Liver (tissue), 9 donors: ENCODE measurements around the gene LNX1. TPM values are rescaled to one million over a fixed set of nuclear protein-coding genes. Genes with fewer than 3 reads are reported as not detected.

Experiments
- DNase-seq: peaks from one replicate; pipeline ENCODE4 v3.0.0-alpha.2; 2017; ENCODE audit warnings: low spot score
- H3K27ac ChIP-seq, 2 donors: one replicate each; pipeline ENCODE4 v1.7.0; 2013; ENCODE audit warnings: inconsistent platforms in 2 of 2, low read length in 2 of 2, control low read depth in 1 of 2, low read depth in 1 of 2, mild to moderate bottlenecking in 1 of 2
- H3K27me3 ChIP-seq, 4 donors: one replicate each; pipeline versions ENCODE4 v1.6.1 to v1.7.0; 2013; ENCODE audit warnings: low read length in 3 of 4, inconsistent platforms in 1 of 4, mild to moderate bottlenecking in 1 of 4, moderate library complexity in 1 of 4; ENCODE audit not compliant: control insufficient read depth in 4 of 4, insufficient read depth in 4 of 4
- H3K36me3 ChIP-seq, 4 donors: one replicate each; pipeline versions ENCODE4 v1.6.1 to v1.7.0; 2013; ENCODE audit warnings: low read length in 3 of 4, mild to moderate bottlenecking in 3 of 4, low read depth in 1 of 4, moderate library complexity in 1 of 4; ENCODE audit not compliant: control insufficient read depth in 4 of 4, insufficient read depth in 3 of 4
- H3K4me1 ChIP-seq, 4 donors: one replicate each; pipeline versions ENCODE4 v1.6.1 to v1.7.0; 2013; ENCODE audit warnings: low read length in 3 of 4, mild to moderate bottlenecking in 3 of 4, moderate library complexity in 1 of 4; ENCODE audit not compliant: control insufficient read depth in 4 of 4, insufficient read depth in 4 of 4
- H3K4me3 ChIP-seq, 3 donors: one replicate each; pipeline versions ENCODE4 v1.6.1 to v1.7.0; 2013; ENCODE audit warnings: low read length in 3 of 3, control low read depth in 1 of 3, low read depth in 1 of 3, mild to moderate bottlenecking in 1 of 3
- H3K9ac ChIP-seq, 2 donors: one replicate each; pipeline ENCODE4 v1.7.0; 2013; ENCODE audit warnings: low read length in 2 of 2, mild to moderate bottlenecking in 2 of 2, moderate library complexity in 2 of 2, control low read depth in 1 of 2, low read depth in 1 of 2
- H3K9me3 ChIP-seq, 4 donors: one replicate each; pipeline versions ENCODE4 v1.6.1 to v1.7.0; 2013; ENCODE audit warnings: low read length in 3 of 4; ENCODE audit not compliant: control insufficient read depth in 4 of 4
- EGR1 ChIP-seq, 2 donors: IDR thresholded peaks; 2 replicates each; pipeline ENCODE4 v1.6.1; 2016 to 2018; ENCODE audit warnings: antibody characterized with exemption in 2 of 2, low read depth in 2 of 2
- FOXA1 ChIP-seq: IDR thresholded peaks from 2 replicates; pipeline ENCODE4 v1.6.1; 2016; ENCODE audit warnings: antibody characterized with exemption
- FOXA2 ChIP-seq: IDR thresholded peaks from 2 replicates; pipeline ENCODE4 v1.6.1; 2016; ENCODE audit warnings: antibody characterized with exemption
- GABPA ChIP-seq, 2 donors: IDR thresholded peaks in 1 of 2; conservative IDR thresholded peaks in 1 of 2; 2 replicates each; pipeline ENCODE4 v1.6.1; 2016; ENCODE audit warnings: antibody characterized with exemption in 2 of 2, mild to moderate bottlenecking in 1 of 2, moderate library complexity in 1 of 2
- HNF4G ChIP-seq: IDR thresholded peaks from 2 replicates; pipeline ENCODE4 v1.6.1; 2016; ENCODE audit warnings: antibody characterized with exemption
- JUND ChIP-seq, 2 donors: IDR thresholded peaks; 2 replicates each; pipeline ENCODE4 v1.6.1; 2016; ENCODE audit warnings: antibody characterized with exemption in 2 of 2
- NR2F2 ChIP-seq: IDR thresholded peaks from 2 replicates; pipeline ENCODE4 v1.6.1; 2016; ENCODE audit warnings: antibody characterized with exemption
- RAD21 ChIP-seq, 2 donors: IDR thresholded peaks; 2 replicates each; pipeline ENCODE4 v1.6.1; 2016; ENCODE audit warnings: antibody characterized with exemption in 2 of 2, mild to moderate bottlenecking in 2 of 2
- RXRA ChIP-seq, 2 donors: IDR thresholded peaks; 2 replicates each; pipeline ENCODE4 v1.6.1; 2017 to 2018; ENCODE audit warnings: antibody characterized with exemption in 2 of 2, mild to moderate bottlenecking in 1 of 2
- SP1 ChIP-seq: IDR thresholded peaks from 2 replicates; pipeline ENCODE4 v1.6.1; 2018; ENCODE audit warnings: antibody characterized with exemption, mild to moderate bottlenecking
- TAF1 ChIP-seq: conservative IDR thresholded peaks from 2 replicates; pipeline ENCODE4 v1.6.1; 2016; ENCODE audit warnings: antibody characterized with exemption, mild to moderate bottlenecking
- YY1 ChIP-seq: IDR thresholded peaks from 2 replicates; pipeline ENCODE4 v1.6.1; 2016; ENCODE audit warnings: antibody characterized with exemption, mild to moderate bottlenecking
- WGBS: extraction: QIAGEN DNeasy Blood & Tissue Kit; methylation state at CpG from one replicate; pipeline ENCODE4 v1.1.7; 2013; 5-methylcytosine and 5-hydroxymethylcytosine counted together
- polyA plus RNA-seq, 2 donors: library from polyadenylated mRNA; stranded (reverse) in 1 of 2; unstranded in 1 of 2; fragments of 200-250 nt in 1 of 2; fragments of >200 nt in 1 of 2; fragmentation: Nextera tagmentation in 1 of 2; extraction: Ambion mirVana in 1 of 2; gene quantifications; one replicate each; pipeline versions ENCODE4 v1.2.1 to v1.2.3, GENCODE V29; 2013 to 2015
- total RNA-seq, 2 donors: library from RNA; depleted of rRNA; stranded (reverse); fragments of >200 nt; gene quantifications; one replicate each; pipeline ENCODE4 v1.2.3, GENCODE V29; 2014
- TF ChIP-seq, protein P1 (sequence below): IDR thresholded peaks from 2 replicates; pipeline ENCODE4 v1.6.1; 2016; ENCODE audit warnings: antibody characterized with exemption
- TF ChIP-seq, protein P2 (sequence below): IDR thresholded peaks from 2 replicates; pipeline ENCODE4 v1.6.1; 2016; ENCODE audit warnings: antibody characterized with exemption
- TF ChIP-seq, protein P3 (sequence below): IDR thresholded peaks from 2 replicates; pipeline ENCODE4 v1.6.1; 2016; ENCODE audit warnings: antibody characterized with exemption, mild to moderate bottlenecking
- TF ChIP-seq, protein P4 (sequence below): IDR thresholded peaks from 2 replicates; pipeline ENCODE4 v1.6.1; 2016; ENCODE audit warnings: antibody characterized with exemption
- TF ChIP-seq, protein P5 (sequence below): fragments of 150-350 bp; IDR thresholded peaks from 2 replicates; pipeline ENCODE4 v1.5.1; 2017; ENCODE audit warnings: improper control_type of control experiment, low read depth, low read length; ENCODE audit not compliant: missing input control
- donor health status: healthy.
- donor health status: healthy.
- donor health status: healthy.
- donor health status: healthy.
- donor health status: healthy.

Gene LNX1
- total and polyA plus RNA-seq, 4 donors, result 1.5 to 3.4 (median 2.3) TPM

DNA sequence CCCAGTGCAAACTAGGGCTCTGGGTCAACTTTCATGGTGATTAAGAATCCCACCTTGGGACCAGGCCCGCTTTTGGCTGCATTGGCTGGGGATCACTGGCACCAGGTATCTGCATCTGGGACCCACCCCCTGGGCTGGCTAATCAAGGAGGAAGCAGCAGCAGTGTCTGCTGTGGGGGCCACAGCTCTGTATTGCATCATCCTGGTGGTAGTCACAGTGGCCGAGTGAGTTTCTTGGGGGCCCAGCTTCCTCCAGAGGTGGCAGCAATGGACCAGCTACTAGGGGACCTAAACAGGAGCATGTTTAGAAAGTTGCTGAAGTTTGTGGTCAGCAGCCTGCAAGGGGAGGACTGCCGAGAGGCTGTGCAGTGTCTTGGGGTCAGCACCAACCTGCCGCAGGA lies 15.7 kb downstream of the LNX1 start:
- H3K9me3 ChIP-seq, result no peaks in the 10 kb centered on the region
- no peak for DNase-seq
- no peaks in the 10 kb centered on the region for H3K27me3 ChIP-seq
- peaks cover 2 to 13% (median 8%) of the 10 kb centered on the region in 4 donors for H3K4me1 ChIP-seq
- 94% methylated on average over 4 of the region's 4 CpGs for WGBS
- H3K27ac ChIP-seq, result no peak overlapping the region
- H3K9ac ChIP-seq, result no peak overlapping the region
- TF ChIP-seq NR2F2, result no peak
- TF ChIP-seq RXRA (IDR thresholded peaks at IDR 0.05), result no peak
- no peak for TF ChIP-seq RAD21 (IDR thresholded peaks at IDR 0.05)
- H3K36me3 ChIP-seq, result peaks cover 0 to 6% (median 3%) of the 10 kb centered on the region in 4 donors
- no peak overlapping the region for H3K4me3 ChIP-seq

DNA sequence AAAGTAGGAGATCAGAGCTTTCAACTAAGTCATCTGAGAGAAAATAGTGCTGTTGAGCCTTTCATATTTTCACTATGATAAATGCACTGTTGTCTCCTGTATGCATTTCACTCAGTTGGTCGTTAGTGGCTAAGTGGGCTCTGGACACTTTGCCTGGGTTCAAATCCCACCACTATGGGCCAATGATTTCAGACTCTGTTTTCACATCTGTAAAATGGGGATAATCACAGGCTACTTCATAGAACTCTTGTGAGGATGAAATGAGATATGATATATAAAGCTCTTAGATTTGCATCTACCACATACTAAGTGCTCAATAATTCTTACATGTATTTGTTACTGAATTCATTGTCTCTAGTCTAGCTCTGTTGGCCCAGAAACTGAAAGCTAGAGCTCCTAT lies 16.8 kb downstream of the LNX1 start:
- DNase-seq, result no peak
- Histone ChIP-seq H3K9me3 (no peaks in the 10 kb centered on the region), H3K27ac (no peak overlapping the region), H3K4me3 (no peak overlapping the region), H3K9ac (no peak overlapping the region), H3K36me3 (peaks cover 0 to 6% (median 3%) of the 10 kb centered on the region in 4 donors), H3K4me1 (peaks cover 2 to 13% (median 8%) of the 10 kb centered on the region in 4 donors), H3K27me3 (no peaks in the 10 kb centered on the region)
- WGBS, result 97% methylated on average over 1 of the region's 1 CpG
- TF ChIP-seq EGR1 (IDR thresholded peaks at IDR 0.05; ENCODE audit: low read depth in 2 of 2) (no peak), YY1 (no peak), RAD21 (IDR thresholded peaks at IDR 0.05) (no peak), FOXA1 (no peak), FOXA2 (no peak), SP1 (no peak), JUND (IDR thresholded peaks at IDR 0.05) (no peak), TAF1 (no peak), NR2F2 (no peak), HNF4G (no peak), GABPA (IDR thresholded peaks at IDR 0.05 in 1 of 2, conservative IDR thresholded peaks at IDR 0.05 in 1 of 2) (no peak)
- TF ChIP-seq, protein P1, sequence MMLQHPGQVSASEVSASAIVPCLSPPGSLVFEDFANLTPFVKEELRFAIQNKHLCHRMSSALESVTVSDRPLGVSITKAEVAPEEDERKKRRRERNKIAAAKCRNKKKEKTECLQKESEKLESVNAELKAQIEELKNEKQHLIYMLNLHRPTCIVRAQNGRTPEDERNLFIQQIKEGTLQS, result no peak
- TF ChIP-seq, protein P2, sequence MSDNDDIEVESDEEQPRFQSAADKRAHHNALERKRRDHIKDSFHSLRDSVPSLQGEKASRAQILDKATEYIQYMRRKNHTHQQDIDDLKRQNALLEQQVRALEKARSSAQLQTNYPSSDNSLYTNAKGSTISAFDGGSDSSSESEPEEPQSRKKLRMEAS, result no peak
- TF ChIP-seq, protein P3, sequence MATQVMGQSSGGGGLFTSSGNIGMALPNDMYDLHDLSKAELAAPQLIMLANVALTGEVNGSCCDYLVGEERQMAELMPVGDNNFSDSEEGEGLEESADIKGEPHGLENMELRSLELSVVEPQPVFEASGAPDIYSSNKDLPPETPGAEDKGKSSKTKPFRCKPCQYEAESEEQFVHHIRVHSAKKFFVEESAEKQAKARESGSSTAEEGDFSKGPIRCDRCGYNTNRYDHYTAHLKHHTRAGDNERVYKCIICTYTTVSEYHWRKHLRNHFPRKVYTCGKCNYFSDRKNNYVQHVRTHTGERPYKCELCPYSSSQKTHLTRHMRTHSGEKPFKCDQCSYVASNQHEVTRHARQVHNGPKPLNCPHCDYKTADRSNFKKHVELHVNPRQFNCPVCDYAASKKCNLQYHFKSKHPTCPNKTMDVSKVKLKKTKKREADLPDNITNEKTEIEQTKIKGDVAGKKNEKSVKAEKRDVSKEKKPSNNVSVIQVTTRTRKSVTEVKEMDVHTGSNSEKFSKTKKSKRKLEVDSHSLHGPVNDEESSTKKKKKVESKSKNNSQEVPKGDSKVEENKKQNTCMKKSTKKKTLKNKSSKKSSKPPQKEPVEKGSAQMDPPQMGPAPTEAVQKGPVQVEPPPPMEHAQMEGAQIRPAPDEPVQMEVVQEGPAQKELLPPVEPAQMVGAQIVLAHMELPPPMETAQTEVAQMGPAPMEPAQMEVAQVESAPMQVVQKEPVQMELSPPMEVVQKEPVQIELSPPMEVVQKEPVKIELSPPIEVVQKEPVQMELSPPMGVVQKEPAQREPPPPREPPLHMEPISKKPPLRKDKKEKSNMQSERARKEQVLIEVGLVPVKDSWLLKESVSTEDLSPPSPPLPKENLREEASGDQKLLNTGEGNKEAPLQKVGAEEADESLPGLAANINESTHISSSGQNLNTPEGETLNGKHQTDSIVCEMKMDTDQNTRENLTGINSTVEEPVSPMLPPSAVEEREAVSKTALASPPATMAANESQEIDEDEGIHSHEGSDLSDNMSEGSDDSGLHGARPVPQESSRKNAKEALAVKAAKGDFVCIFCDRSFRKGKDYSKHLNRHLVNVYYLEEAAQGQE, result no peak
- TF ChIP-seq, protein P4, sequence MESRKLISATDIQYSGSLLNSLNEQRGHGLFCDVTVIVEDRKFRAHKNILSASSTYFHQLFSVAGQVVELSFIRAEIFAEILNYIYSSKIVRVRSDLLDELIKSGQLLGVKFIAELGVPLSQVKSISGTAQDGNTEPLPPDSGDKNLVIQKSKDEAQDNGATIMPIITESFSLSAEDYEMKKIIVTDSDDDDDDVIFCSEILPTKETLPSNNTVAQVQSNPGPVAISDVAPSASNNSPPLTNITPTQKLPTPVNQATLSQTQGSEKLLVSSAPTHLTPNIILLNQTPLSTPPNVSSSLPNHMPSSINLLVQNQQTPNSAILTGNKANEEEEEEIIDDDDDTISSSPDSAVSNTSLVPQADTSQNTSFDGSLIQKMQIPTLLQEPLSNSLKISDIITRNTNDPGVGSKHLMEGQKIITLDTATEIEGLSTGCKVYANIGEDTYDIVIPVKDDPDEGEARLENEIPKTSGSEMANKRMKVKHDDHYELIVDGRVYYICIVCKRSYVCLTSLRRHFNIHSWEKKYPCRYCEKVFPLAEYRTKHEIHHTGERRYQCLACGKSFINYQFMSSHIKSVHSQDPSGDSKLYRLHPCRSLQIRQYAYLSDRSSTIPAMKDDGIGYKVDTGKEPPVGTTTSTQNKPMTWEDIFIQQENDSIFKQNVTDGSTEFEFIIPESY, result no peak
- TF ChIP-seq, protein P5, sequence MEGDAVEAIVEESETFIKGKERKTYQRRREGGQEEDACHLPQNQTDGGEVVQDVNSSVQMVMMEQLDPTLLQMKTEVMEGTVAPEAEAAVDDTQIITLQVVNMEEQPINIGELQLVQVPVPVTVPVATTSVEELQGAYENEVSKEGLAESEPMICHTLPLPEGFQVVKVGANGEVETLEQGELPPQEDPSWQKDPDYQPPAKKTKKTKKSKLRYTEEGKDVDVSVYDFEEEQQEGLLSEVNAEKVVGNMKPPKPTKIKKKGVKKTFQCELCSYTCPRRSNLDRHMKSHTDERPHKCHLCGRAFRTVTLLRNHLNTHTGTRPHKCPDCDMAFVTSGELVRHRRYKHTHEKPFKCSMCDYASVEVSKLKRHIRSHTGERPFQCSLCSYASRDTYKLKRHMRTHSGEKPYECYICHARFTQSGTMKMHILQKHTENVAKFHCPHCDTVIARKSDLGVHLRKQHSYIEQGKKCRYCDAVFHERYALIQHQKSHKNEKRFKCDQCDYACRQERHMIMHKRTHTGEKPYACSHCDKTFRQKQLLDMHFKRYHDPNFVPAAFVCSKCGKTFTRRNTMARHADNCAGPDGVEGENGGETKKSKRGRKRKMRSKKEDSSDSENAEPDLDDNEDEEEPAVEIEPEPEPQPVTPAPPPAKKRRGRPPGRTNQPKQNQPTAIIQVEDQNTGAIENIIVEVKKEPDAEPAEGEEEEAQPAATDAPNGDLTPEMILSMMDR, result no peak
